ENCODE results near the gene GLCE.

The GLCE gene

GRCh38 chr15:69225355-69226022, 65.1 kb downstream of the GLCE start (continued):
- TF ChIP-seq, protein P1, sequence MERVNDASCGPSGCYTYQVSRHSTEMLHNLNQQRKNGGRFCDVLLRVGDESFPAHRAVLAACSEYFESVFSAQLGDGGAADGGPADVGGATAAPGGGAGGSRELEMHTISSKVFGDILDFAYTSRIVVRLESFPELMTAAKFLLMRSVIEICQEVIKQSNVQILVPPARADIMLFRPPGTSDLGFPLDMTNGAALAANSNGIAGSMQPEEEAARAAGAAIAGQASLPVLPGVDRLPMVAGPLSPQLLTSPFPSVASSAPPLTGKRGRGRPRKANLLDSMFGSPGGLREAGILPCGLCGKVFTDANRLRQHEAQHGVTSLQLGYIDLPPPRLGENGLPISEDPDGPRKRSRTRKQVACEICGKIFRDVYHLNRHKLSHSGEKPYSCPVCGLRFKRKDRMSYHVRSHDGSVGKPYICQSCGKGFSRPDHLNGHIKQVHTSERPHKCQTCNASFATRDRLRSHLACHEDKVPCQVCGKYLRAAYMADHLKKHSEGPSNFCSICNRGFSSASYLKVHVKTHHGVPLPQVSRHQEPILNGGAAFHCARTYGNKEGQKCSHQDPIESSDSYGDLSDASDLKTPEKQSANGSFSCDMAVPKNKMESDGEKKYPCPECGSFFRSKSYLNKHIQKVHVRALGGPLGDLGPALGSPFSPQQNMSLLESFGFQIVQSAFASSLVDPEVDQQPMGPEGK (CRISPR knock-in tag; IDR thresholded peaks at IDR 0.05; ENCODE audit: borderline replicate concordance): no peak
- TF ChIP-seq PPARA (CRISPR knock-in tag; IDR thresholded peaks at IDR 0.05; ENCODE audit: borderline replicate concordance) (no peak), ZFP30 (CRISPR knock-in tag; IDR thresholded peaks at IDR 0.05) (no peak), ESRRG (CRISPR knock-in tag; IDR thresholded peaks at IDR 0.05) (no peak)

DNA sequence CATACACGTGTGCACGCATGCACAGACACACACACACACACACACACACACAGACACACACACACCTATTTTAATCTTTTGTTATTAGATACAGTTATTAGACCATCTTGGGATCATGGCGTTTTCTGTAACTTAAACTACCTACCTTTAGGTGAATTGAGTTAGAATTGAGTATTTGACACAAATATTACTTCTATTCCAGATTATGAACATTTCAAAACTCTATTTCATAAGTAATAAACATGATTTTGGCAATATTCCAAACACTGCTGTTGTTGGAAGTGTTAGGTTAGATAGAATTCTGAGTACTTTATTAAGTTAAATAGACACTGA, 65.6 kb downstream of the GLCE start:
- no peak for TF ChIP-seq ZNF8 (CRISPR knock-in tag; IDR thresholded peaks at IDR 0.05)
- TF ChIP-seq PPARA (CRISPR knock-in tag; IDR thresholded peaks at IDR 0.05; ENCODE audit: borderline replicate concordance): no peak
- no peak for TF ChIP-seq ZFP3 (CRISPR knock-in tag; IDR thresholded peaks at IDR 0.05)
- TF ChIP-seq, protein P2, sequence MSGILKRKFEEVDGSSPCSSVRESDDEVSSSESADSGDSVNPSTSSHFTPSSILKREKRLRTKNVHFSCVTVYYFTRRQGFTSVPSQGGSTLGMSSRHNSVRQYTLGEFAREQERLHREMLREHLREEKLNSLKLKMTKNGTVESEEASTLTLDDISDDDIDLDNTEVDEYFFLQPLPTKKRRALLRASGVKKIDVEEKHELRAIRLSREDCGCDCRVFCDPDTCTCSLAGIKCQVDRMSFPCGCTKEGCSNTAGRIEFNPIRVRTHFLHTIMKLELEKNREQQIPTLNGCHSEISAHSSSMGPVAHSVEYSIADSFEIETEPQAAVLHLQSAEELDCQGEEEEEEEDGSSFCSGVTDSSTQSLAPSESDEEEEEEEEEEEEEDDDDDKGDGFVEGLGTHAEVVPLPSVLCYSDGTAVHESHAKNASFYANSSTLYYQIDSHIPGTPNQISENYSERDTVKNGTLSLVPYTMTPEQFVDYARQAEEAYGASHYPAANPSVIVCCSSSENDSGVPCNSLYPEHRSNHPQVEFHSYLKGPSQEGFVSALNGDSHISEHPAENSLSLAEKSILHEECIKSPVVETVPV (CRISPR knock-in tag; IDR thresholded peaks at IDR 0.05): no peak
- TF ChIP-seq, protein P3, sequence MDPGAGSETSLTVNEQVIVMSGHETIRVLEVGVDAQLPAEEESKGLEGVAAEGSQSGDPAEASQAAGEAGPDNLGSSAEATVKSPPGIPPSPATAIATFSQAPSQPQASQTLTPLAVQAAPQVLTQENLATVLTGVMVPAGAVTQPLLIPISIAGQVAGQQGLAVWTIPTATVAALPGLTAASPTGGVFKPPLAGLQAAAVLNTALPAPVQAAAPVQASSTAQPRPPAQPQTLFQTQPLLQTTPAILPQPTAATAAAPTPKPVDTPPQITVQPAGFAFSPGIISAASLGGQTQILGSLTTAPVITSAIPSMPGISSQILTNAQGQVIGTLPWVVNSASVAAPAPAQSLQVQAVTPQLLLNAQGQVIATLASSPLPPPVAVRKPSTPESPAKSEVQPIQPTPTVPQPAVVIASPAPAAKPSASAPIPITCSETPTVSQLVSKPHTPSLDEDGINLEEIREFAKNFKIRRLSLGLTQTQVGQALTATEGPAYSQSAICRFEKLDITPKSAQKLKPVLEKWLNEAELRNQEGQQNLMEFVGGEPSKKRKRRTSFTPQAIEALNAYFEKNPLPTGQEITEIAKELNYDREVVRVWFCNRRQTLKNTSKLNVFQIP (CRISPR knock-in tag; IDR thresholded peaks at IDR 0.05; ENCODE audit: borderline replicate concordance, low read depth): no peak
- TF ChIP-seq ZNF565 (CRISPR knock-in tag; conservative IDR thresholded peaks at IDR 0.05; ENCODE audit: low read depth): no peak
- TF ChIP-seq ESRRG (CRISPR knock-in tag; IDR thresholded peaks at IDR 0.05): no peak
- no peak for TF ChIP-seq OSR1 (CRISPR knock-in tag; IDR thresholded peaks at IDR 0.05)
- no peak for ATAC-seq

DNA sequence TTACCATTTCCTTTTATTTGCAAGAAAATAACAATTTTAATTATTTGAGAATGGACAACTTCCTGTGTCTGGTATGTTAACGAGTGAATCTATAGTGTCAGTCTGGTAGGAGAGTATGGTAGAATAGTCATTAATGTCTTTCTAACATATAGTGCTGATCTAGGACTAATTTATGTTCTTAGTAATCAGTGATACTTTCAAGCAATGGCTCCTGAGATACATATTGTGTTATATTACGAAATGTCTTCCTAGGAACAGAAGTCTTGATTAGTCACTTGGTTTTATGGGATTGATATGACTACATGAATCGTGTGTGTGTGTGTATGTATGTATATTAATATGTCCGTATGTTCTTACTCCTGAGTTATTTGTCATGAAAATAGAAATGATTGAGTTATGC, 71.7 kb downstream of the GLCE start:
- no peak for ATAC-seq
- TF ChIP-seq PPARA (CRISPR knock-in tag; IDR thresholded peaks at IDR 0.05; ENCODE audit: borderline replicate concordance) (no peak), ISL1 (CRISPR knock-in tag; IDR thresholded peaks at IDR 0.05) (no peak), ZC3H10 (CRISPR knock-in tag; IDR thresholded peaks at IDR 0.05) (no peak), ESRRG (CRISPR knock-in tag; IDR thresholded peaks at IDR 0.05) (no peak), TOX (CRISPR knock-in tag; IDR thresholded peaks at IDR 0.05; ENCODE audit: borderline replicate concordance) (no peak)
- TF ChIP-seq, protein P3 (CRISPR knock-in tag; IDR thresholded peaks at IDR 0.05; ENCODE audit: borderline replicate concordance, low read depth): no peak
- TF ChIP-seq, protein P1 (CRISPR knock-in tag; IDR thresholded peaks at IDR 0.05; ENCODE audit: borderline replicate concordance): no peak
- TF ChIP-seq, protein P2 (CRISPR knock-in tag; IDR thresholded peaks at IDR 0.05): no peak

GRCh38 chr15:69232765-69233164, 72.3 kb downstream of the GLCE start:
- no peak for ATAC-seq
- TF ChIP-seq, protein P4, sequence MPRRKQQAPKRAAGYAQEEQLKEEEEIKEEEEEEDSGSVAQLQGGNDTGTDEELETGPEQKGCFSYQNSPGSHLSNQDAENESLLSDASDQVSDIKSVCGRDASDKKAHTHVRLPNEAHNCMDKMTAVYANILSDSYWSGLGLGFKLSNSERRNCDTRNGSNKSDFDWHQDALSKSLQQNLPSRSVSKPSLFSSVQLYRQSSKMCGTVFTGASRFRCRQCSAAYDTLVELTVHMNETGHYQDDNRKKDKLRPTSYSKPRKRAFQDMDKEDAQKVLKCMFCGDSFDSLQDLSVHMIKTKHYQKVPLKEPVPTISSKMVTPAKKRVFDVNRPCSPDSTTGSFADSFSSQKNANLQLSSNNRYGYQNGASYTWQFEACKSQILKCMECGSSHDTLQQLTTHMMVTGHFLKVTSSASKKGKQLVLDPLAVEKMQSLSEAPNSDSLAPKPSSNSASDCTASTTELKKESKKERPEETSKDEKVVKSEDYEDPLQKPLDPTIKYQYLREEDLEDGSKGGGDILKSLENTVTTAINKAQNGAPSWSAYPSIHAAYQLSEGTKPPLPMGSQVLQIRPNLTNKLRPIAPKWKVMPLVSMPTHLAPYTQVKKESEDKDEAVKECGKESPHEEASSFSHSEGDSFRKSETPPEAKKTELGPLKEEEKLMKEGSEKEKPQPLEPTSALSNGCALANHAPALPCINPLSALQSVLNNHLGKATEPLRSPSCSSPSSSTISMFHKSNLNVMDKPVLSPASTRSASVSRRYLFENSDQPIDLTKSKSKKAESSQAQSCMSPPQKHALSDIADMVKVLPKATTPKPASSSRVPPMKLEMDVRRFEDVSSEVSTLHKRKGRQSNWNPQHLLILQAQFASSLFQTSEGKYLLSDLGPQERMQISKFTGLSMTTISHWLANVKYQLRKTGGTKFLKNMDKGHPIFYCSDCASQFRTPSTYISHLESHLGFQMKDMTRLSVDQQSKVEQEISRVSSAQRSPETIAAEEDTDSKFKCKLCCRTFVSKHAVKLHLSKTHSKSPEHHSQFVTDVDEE (CRISPR knock-in tag; IDR thresholded peaks at IDR 0.05): no peak
- TF ChIP-seq ZFP30 (CRISPR knock-in tag; IDR thresholded peaks at IDR 0.05) (no peak), PPARA (CRISPR knock-in tag; IDR thresholded peaks at IDR 0.05; ENCODE audit: borderline replicate concordance) (no peak), CSDC2 (CRISPR knock-in tag; IDR thresholded peaks at IDR 0.05) (no peak), ESRRG (CRISPR knock-in tag; IDR thresholded peaks at IDR 0.05) (no peak), TCF4 (CRISPR knock-in tag; IDR thresholded peaks at IDR 0.05; ENCODE audit: borderline replicate concordance) (no peak), OSR1 (CRISPR knock-in tag; IDR thresholded peaks at IDR 0.05) (no peak)

All from SK-N-SH treated with all-trans-retinoic acid at 6 μM for 48 hours (cell line).